Activated CD4-positive, alpha-beta T cell treated with anti-CD3 and anti-CD28 coated beads, Interleukin-2, amount 10 ng/mL, durations not matched to agents 24 days and 14 days (primary cell): ENCODE results near the gene LMOD3. TPM values are rescaled to one million over a fixed set of nuclear protein-coding genes. Genes with fewer than 3 reads are reported as not detected.

Experiments used
- DNase-seq: peaks from one replicate; pipeline ENCODE4 v3.0.0; 2022
- H3K27ac Mint-ChIP-seq: one replicate; pipeline ENCODE4 v1.8.0; 2022; ENCODE audit warnings: mild to moderate bottlenecking, mixed read lengths
- H3K27me3 Mint-ChIP-seq: one replicate; pipeline ENCODE4 v1.8.0; 2022; ENCODE audit warnings: mixed read lengths
- H3K36me3 Mint-ChIP-seq: one replicate; pipeline ENCODE4 v1.8.0; 2022; ENCODE audit warnings: low read depth, mild to moderate bottlenecking, mixed read lengths
- H3K4me1 Mint-ChIP-seq: one replicate; pipeline ENCODE4 v1.8.0; 2021; ENCODE audit warnings: mixed read lengths
- H3K4me3 Mint-ChIP-seq: one replicate; pipeline ENCODE4 v1.8.0; 2022; ENCODE audit warnings: mild to moderate bottlenecking, moderate library complexity, mixed read lengths
- H3K9me3 Mint-ChIP-seq: one replicate; pipeline ENCODE4 v1.8.0; 2021; ENCODE audit warnings: mixed read lengths
- intact Hi-C: fragments of 100-400 bp; cut with micrococcal nuclease; formaldehyde crosslinking; loops from one replicate; pipeline ENCODE4 v1.15.1; 2023
- total RNA-seq: library from RNA; stranded (reverse); gene quantifications from 2 replicates; pipeline ENCODE4 v1.2.3, GENCODE V29; 2022

The LMOD3 gene
- total RNA-seq, 1 donor from 2014 or later, result not detected

- DNase-seq, result no peak
- peak overlapping the region; percentile 95 for H3K27ac Mint-ChIP-seq
- H3K27me3 Mint-ChIP-seq, result no peaks in the 10 kb centered on the region
- peaks cover 25% of the 10 kb centered on the region for H3K36me3 Mint-ChIP-seq
- peak overlapping the region; percentile 70 for H3K4me3 Mint-ChIP-seq
- H3K9me3 Mint-ChIP-seq, result no peaks in the 10 kb centered on the region
- peaks cover 45% of the 10 kb centered on the region for H3K4me1 Mint-ChIP-seq
- intact Hi-C loops, result loop anchor here (2.0 to 5.0 kb wide), 4 partner anchors 200 to 1980 kb away; no protein-coding TSS in a partner anchor
These were observed 40.0 kb downstream of the LMOD3 start for GRCh38 chr3:69082361-69082760.

- Mint-ChIP-seq H3K27me3 (no peaks in the 10 kb centered on the region), H3K4me3 (peak overlapping the region; percentile 80), H3K36me3 (peaks cover 24% of the 10 kb centered on the region), H3K27ac (peak overlapping the region; percentile 95), H3K4me1 (peaks cover 49% of the 10 kb centered on the region), H3K9me3 (no peaks in the 10 kb centered on the region)
- DNase-seq, result peak; percentile 72
- intact Hi-C loops, result loop anchor here (2.0 to 5.0 kb wide), 5 partner anchors 13 to 1981 kb away; no protein-coding TSS in a partner anchor
These were observed 40.7 kb downstream of the LMOD3 start for GRCh38 chr3:69081583-69082262.

GRCh38 chr3:69080233-69080920, 42.0 kb downstream of the LMOD3 start, which contains the start of gene UBA3:
Gene UBA3, minus strand, starts transcription at chr3:69080365. Its CDS starts 12 bp downstream, at chr3:69080353.
- Mint-ChIP-seq H3K27ac (peak within 1 kb of the TSS; percentile 95), H3K27me3 (no peaks in the 10 kb centered on the region), H3K9me3 (no peaks in the 10 kb centered on the region), H3K4me3 (peak within 1 kb of the TSS; percentile 90), H3K4me1 (peaks cover 51% of the 10 kb centered on the region), H3K36me3 (peaks cover 23% of the 10 kb centered on the region)
- peak; percentile 96 for DNase-seq
- intact Hi-C loops, result loop anchor here (1.0 to 5.0 kb wide), 5 partner anchors 14 to 1982 kb away; partner anchors contain the start of gene TMF1

DNA sequence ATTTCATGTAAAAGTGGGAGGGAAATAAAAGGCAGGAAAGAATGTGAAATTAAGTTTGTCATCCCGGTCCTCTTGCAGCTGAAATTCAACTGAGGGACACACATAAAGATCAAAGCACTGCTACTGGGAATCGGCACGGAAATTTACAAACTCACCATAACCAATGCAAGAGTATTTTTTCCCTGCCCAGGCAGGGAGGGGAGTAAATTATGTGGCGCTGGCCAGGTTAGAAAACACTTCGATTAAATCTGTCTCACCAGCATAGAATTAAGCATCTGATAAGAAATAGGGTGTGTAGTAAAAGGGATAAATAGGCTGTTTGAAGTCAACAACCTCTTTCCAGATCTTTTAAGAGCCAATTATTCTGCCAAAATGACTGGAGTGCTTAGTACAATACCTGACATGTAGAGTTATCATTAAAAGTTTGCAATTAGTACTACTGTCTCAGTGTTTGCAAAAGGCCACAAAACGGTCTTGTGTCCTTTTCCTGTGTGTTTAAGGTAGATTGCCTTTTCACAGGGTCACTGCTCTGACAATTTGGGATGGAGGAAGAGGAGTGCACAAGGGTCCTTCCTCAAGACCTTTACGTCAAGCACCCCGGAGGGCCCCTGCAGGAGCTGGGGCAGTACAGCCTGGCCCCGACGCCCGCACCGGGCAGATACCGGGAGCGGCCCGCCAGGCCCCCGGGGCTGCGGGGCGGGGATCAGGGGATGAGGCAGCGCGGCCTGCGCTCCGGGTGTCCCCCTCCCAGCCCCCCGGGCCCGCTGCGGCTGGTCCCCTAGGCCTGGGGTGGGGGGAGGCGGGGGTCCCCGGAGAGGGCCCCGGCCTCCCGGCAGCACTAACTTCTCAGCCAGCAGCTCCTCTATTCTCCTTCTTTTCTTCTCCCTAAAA, 42.9 kb downstream of the LMOD3 start:
- Mint-ChIP-seq H3K4me3 (peak overlapping the region; percentile 90), H3K4me1 (peaks cover 50% of the 10 kb centered on the region), H3K27me3 (no peaks in the 10 kb centered on the region), H3K36me3 (peaks cover 23% of the 10 kb centered on the region), H3K9me3 (no peaks in the 10 kb centered on the region), H3K27ac (peak overlapping the region; percentile 76)
- peak; percentile 77 for DNase-seq
- intact Hi-C loops, result loop anchor here (1.0 to 5.0 kb wide), 6 partner anchors 15 to 1983 kb away; partner anchors contain the start of gene TMF1

GRCh38 chr3:69072928-69073327, 49.5 kb downstream of the LMOD3 start:
- intact Hi-C loops, result no loop called here
- Mint-ChIP-seq H3K4me3 (no peak overlapping the region), H3K4me1 (peaks cover 34% of the 10 kb centered on the region), H3K27ac (no peak overlapping the region), H3K9me3 (no peaks in the 10 kb centered on the region), H3K27me3 (no peaks in the 10 kb centered on the region), H3K36me3 (peaks cover 47% of the 10 kb centered on the region)
- DNase-seq, result no peak

DNA sequence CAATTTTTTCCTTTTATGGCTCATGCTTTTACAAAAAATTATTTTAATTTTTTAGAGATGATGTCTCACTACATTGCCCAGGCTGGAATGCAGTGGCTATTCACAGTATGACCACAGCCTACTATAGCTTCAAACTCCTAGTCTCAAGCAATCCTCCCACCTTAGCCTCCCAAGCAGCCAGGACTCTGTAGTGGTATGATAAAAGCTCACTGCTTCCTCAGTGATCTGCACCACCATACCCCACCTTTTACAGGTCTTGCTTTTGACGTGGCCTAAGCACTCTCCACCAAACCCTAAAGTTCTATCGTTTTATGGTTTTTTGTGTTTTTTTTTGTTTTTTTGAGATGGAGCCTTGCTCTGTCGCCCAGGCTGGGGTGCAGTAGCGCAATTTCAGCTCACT, 56.3 kb downstream of the LMOD3 start:
- Mint-ChIP-seq H3K4me1 (peaks cover 38% of the 10 kb centered on the region), H3K4me3 (peak overlapping the region; percentile 64), H3K27ac (peak overlapping the region; percentile 74), H3K27me3 (no peaks in the 10 kb centered on the region), H3K36me3 (peaks cover 41% of the 10 kb centered on the region), H3K9me3 (peaks cover 3% of the 10 kb centered on the region)
- intact Hi-C loops, result no loop called here
- no peak for DNase-seq

DNA sequence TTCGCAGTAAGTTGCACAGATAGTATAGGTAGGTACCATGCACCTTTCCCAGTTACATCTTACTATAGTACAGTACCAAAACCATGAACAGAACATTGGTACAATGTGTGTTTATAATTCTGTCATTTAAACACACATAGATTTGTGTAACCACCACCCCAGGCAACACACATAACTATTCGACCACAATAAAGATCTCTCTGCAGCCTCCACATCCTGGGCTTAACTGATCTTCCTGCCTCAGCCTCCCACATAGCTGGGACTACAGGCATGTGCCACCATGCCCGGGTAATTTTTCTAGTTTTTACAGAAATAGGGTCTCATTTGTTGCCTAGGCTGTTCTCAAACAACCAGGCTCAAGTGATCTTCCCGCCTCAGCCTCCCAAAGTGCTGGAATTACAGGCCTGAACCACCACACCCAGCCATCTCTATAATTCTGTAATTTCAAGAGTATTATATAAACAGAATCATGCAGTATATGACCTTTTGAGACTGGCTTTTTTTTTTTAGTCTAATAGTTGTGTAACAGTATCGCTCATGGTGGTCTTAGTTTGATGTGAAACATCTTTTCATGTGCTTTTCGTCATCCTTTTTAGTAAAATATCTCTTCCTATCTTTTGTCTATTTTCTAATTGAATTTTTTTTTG, 57.0 kb downstream of the LMOD3 start:
- intact Hi-C loops, result loop anchor here (2.0 kb wide), 1 partner anchor 13 kb away; no protein-coding TSS in a partner anchor
- Mint-ChIP-seq H3K4me3 (peak overlapping the region; percentile 64), H3K27me3 (no peaks in the 10 kb centered on the region), H3K36me3 (peaks cover 41% of the 10 kb centered on the region), H3K9me3 (peaks cover 3% of the 10 kb centered on the region), H3K27ac (peak overlapping the region; percentile 74), H3K4me1 (peaks cover 38% of the 10 kb centered on the region)
- DNase-seq, result peak; percentile 76

DNA sequence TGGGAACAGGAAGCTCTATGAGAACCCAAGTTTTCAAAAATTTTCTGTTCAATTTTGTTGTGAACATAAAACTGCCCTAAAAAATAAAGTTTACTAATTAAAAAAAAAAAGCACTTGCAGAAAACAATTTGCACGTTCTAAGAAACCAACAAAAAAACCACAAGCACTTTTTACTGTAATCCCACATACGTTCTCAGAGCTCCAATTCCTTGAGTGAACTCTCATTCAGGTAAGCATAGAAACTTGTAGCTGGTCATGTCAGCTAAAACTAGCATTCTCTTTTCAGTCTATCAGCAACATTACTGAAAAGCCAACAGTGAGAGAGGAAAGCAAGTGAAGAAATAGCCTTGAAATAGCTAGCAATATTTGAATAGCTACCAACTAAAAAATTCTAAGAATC, 58.8 kb downstream of the LMOD3 start:
- Mint-ChIP-seq H3K27me3 (no peaks in the 10 kb centered on the region), H3K36me3 (peaks cover 55% of the 10 kb centered on the region), H3K4me1 (peaks cover 49% of the 10 kb centered on the region), H3K27ac (peak overlapping the region; percentile 45), H3K4me3 (peak overlapping the region; percentile 39), H3K9me3 (peaks cover 11% of the 10 kb centered on the region)
- intact Hi-C loops, result loop anchor here (2.0 kb wide), 1 partner anchor 15 kb away; no protein-coding TSS in a partner anchor
- no peak for DNase-seq

GRCh38 chr3:69059688-69060087, 62.7 kb downstream of the LMOD3 start:
- Mint-ChIP-seq H3K36me3 (peaks cover 66% of the 10 kb centered on the region), H3K27ac (peak overlapping the region; percentile 89), H3K27me3 (no peaks in the 10 kb centered on the region), H3K9me3 (peaks cover 11% of the 10 kb centered on the region), H3K4me1 (peaks cover 42% of the 10 kb centered on the region), H3K4me3 (peak overlapping the region; percentile 48)
- intact Hi-C loops, result no loop called here
- no peak for DNase-seq

DNA sequence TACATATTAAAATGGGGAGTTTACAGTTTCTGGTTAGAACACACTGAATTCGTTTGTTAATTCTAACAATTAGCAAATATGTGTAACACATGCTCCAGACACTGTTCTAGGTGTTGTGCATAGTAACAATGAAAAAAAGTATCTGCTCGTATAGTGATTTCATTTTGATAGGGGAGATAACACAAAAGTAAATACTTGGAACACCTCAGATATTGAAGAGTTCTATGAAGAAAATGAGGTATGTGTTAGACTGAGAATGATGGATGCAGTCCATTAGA, 63.5 kb downstream of the LMOD3 start:
- H3K36me3 Mint-ChIP-seq, result peaks cover 62% of the 10 kb centered on the region
- intact Hi-C loops, result no loop called here
- H3K27me3 Mint-ChIP-seq, result no peaks in the 10 kb centered on the region
- peaks cover 11% of the 10 kb centered on the region for H3K9me3 Mint-ChIP-seq
- peak overlapping the region; percentile 89 for H3K27ac Mint-ChIP-seq
- DNase-seq, result no peak
- peaks cover 37% of the 10 kb centered on the region for H3K4me1 Mint-ChIP-seq
- peak overlapping the region; percentile 48 for H3K4me3 Mint-ChIP-seq

- Mint-ChIP-seq H3K4me1 (peaks cover 34% of the 10 kb centered on the region), H3K27me3 (no peaks in the 10 kb centered on the region), H3K27ac (peak overlapping the region; percentile 89), H3K36me3 (peaks cover 60% of the 10 kb centered on the region), H3K9me3 (peaks cover 11% of the 10 kb centered on the region), H3K4me3 (peak overlapping the region; percentile 48)
- intact Hi-C loops, result no loop called here
- peak; percentile 78 for DNase-seq
These were observed 64.0 kb downstream of the LMOD3 start for GRCh38 chr3:69058180-69058946.
